Muscle layer of duodenum (tissue), 2 donors: Measurements from ENCODE around the gene OPRD1.
A peak's percentile ranks its signal among the peaks of the same experiment; 100 is the strongest.
"Not testable (repeated sequence)": the region's sequence is repeated elsewhere in the genome, so short reads cannot be mapped to it uniquely, and the experiment has no call there.

Source experiments
- H3K27ac ChIP-seq: one replicate; pipeline ENCODE4 v1.7.0; 2013; ENCODE audit warnings: mild to moderate bottlenecking, low read length
- H3K27me3 ChIP-seq: one replicate; pipeline ENCODE4 v1.7.0; 2013; ENCODE audit warnings: low read depth, mild to moderate bottlenecking, control low read depth, low read length
- H3K36me3 ChIP-seq, 2 donors: one replicate each; pipeline ENCODE4 v1.7.0; 2013; ENCODE audit warnings: low read length in 2 of 2, control low read depth in 1 of 2, mild to moderate bottlenecking in 1 of 2; ENCODE audit not compliant: insufficient read depth in 2 of 2, control insufficient read depth in 1 of 2
- H3K4me1 ChIP-seq, 2 donors: one replicate each; pipeline ENCODE4 v1.7.0; 2013; ENCODE audit warnings: low read length in 2 of 2, mild to moderate bottlenecking in 2 of 2, control low read depth in 1 of 2, moderate library complexity in 1 of 2; ENCODE audit not compliant: insufficient read depth in 2 of 2, control insufficient read depth in 1 of 2
- H3K4me3 ChIP-seq, 2 donors: one replicate each; pipeline ENCODE4 v1.7.0; 2013; ENCODE audit warnings: low read length in 2 of 2, low read depth in 1 of 2, mild to moderate bottlenecking in 1 of 2
- H3K9me3 ChIP-seq, 2 donors: one replicate each; pipeline ENCODE4 v1.7.0; 2013; ENCODE audit warnings: low read length in 2 of 2, control low read depth in 1 of 2, mild to moderate bottlenecking in 1 of 2; ENCODE audit not compliant: control insufficient read depth in 1 of 2
- donor health status: healthy.

The OPRD1 gene

DNA sequence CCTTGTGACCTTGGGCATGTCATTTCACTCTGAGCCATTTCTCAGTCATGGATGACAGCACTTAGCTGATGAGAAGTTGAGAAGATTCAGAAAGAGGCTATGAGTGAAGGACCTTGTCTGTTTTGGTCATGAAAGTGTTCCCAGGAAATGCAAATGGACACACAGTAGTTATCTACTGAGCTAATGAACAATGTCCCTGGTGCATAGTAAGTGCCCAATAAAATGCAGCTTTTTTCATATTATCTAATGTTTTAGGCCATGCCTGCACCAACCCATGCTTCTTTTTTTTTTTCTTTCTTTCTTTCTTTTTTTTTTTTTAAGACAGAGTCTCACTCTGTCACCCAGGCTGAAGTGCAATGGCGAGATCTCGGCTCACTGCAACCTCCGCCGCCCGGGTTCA lies 58.0 kb downstream of the OPRD1 start:
- Histone ChIP-seq H3K4me1 (no peaks in the 10 kb centered on the region), H3K27ac (no peak overlapping the region), H3K4me3 (no peak overlapping the region), H3K36me3 (no peaks in the 10 kb centered on the region), H3K27me3 (no peaks in the 10 kb centered on the region), H3K9me3 (no peaks in the 10 kb centered on the region)

DNA sequence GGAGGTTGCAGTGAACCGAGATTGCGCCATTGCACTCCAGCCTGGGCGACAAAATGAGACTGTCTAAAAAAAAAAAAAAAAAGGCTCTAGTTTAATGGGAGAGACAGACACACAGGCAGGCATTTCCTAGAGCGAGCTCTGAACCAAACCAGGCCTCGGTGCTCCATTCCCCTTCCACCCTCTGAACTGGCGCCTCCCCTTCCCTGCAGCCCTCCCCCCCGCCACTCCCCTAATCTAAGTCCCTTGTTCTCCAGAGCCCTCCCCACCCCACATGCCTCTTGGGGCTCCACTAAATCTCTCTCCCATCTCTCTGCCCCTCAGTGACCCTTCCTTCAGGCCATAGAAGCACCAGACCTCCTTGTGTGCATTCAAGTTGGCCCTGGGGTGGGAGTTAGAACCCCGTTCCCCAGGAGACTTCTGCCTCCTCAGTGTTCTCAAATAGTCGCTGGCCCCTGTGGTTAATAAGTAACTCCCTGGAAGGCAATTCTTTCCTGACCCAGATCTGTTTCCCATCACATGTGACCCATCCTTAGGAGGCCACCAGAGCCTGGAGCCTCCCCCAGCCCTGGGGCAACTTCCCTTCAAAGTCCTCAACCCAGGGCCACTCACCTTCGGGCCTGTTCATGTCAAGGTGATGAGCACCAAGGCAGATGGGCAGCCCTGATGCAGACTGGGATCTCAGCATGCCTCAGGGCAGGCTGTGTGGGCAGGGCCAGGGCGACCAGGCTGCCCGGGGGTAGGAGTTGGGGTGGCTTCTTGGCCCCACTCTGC lies 59.8 kb downstream of the OPRD1 start:
- no peak overlapping the region for H3K27ac ChIP-seq
- H3K4me1 ChIP-seq: no peaks in the 10 kb centered on the region
- no peaks in the 10 kb centered on the region for H3K36me3 ChIP-seq
- no peaks in the 10 kb centered on the region for H3K27me3 ChIP-seq
- no peaks in the 10 kb centered on the region for H3K9me3 ChIP-seq
- H3K4me3 ChIP-seq: no peak overlapping the region

DNA sequence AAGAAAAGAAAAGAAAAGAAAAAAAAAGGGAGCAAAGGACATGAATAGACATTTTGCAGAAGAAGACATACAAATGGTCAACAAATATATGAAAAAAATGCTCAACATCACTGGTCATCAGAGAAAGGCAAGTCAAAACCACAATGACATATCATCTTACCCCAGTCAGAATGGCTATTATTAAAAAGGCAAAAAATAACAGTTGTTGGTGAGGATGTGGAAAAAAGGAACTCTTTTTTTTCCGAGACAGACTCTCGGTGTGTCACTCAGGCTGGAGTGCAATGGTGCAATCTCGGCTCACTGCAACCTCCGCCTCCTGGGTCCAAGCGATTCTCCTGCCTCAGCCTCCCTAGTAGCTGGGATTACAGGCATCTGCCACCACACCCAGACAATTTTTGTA lies 63.2 kb downstream of the OPRD1 start:
- not testable (repeated sequence) for H3K4me3 ChIP-seq, H3K9me3 ChIP-seq, H3K4me1 ChIP-seq, H3K27ac ChIP-seq, H3K36me3 ChIP-seq, H3K27me3 ChIP-seq

DNA sequence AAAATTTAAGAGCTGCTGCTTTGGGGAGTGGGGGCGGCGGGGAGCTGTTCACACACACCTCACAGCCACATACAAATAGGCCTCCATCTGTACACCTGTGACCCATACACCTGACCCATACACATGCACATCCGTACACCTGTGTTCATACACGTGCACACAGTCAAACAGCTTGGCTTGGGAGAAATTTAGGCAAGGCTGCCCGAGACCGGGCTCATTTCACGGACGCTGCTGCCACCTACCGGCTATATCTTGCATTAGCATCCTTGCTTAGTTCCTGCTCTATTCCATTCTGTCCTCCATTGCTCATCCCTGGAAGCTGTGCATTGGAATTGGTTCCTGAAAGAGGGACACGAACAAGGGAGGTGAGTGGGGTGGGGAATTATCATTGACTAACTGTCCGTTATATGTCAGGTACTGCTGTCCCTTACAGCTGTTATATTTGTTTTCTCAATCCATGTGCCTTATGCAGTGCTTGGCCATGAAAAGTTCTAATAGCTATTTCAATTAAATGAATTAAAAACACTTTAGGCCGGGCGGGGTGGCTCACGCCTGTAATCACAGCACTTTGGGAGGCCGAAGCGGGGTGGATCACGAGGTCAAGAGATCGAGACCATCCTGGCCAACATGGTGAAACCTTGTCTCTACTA lies 65.3 kb downstream of the OPRD1 start:
- Histone ChIP-seq H3K4me1 (no peaks in the 10 kb centered on the region), H3K4me3 (no peak overlapping the region), H3K27me3 (no peaks in the 10 kb centered on the region), H3K27ac (no peak overlapping the region), H3K36me3 (no peaks in the 10 kb centered on the region), H3K9me3 (no peaks in the 10 kb centered on the region)

DNA sequence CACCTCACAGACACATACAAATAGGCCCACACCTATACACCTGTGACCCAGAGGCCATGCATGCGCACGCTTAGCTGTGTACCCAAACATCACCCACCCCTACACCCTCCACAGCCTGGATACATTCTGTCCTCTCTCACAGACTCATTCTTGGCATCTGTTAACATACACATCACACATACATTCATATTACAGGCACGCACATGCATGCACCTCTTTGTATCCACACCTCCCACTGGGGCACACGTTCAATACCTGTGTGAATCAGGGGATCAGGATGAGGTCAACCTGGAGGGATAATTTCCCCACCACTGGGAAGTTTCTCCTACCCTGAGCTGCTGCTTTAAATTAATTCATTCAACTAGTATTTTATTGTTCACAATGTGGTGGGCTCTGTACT lies 66.8 kb downstream of the OPRD1 start:
- Histone ChIP-seq H3K27ac (no peak overlapping the region), H3K27me3 (no peaks in the 10 kb centered on the region), H3K4me3 (no peak overlapping the region), H3K9me3 (no peaks in the 10 kb centered on the region), H3K36me3 (no peaks in the 10 kb centered on the region), H3K4me1 (no peaks in the 10 kb centered on the region)

DNA sequence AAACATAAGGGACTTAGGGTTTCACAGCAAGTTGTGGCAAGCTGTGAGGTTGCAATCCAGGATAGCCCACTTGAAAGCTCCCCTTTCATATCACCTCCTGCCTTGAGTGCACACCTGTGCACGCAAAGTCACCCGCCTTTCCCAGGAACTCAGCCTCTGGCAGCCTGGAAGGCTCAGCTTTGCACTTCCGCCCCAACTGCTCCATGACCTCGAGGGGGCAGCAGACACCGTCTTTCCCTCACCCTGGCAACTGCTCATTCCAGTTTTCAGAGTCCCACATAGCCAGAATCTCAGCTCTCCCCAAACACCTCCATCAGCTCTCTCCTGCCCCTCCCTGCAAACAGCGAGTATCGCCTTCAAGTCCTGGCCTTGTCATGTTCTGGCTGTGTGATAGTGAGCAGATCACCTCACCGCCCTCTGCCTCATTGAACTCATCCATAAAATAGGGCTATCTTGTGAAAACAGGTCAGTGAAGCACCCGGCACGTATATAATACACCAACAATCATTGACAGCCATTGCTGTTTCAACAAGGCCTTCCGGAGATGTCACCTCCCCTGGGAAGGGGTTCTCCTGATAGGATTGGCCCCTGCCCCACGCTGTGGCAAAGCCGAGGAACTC lies 70.1 kb downstream of the OPRD1 start:
- Histone ChIP-seq H3K4me3 (no peak overlapping the region), H3K36me3 (no peaks in the 10 kb centered on the region), H3K27ac (no peak overlapping the region), H3K9me3 (no peaks in the 10 kb centered on the region), H3K27me3 (no peaks in the 10 kb centered on the region), H3K4me1 (peaks cover 13% of the 10 kb centered on the region in 2 donors)

DNA sequence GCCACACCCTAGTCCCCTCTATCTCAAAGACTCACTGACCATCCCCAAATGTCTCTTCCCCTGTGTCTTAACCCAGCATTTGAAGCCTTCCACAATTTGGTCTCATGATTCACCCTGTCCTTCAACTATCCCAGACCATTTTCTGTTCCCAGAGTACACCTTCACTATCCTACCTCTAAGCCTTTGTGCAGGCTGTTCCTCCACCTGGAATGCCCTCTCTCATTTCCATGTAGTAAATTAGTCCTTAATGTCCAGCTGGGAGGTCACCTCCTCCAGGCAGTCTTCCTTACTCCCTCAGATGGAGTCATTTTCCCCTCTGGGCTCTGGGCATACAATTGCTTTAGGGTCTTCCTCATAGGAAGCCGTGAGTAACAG lies 71.3 kb downstream of the OPRD1 start:
- H3K27me3 ChIP-seq: no peaks in the 10 kb centered on the region
- peaks cover 13 to 18% of the 10 kb centered on the region in 2 donors for H3K4me1 ChIP-seq
- no peak overlapping the region for H3K4me3 ChIP-seq
- H3K36me3 ChIP-seq: no peaks in the 10 kb centered on the region
- no peak overlapping the region for H3K27ac ChIP-seq
- no peaks in the 10 kb centered on the region for H3K9me3 ChIP-seq

DNA sequence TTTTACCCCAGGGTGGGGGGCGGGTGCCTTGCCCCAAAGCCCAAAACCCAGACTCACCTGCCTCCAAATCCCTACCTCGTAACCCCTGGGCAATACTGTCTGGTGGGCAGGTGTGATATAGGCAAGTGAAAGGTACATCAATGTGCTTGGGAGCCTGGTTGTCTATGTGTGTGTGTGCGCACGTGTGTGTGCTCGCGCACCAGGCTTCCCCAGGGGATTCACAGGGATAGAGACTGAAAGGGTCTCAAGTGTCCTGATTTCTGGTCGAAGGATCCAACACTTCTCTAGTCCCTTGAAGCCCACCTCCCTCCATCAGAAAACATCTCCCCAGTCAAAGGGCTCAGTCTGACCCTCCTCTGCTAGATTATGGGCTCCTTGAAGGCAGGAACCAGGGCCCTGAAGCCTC lies 73.5 kb downstream of the OPRD1 start:
- H3K4me1 ChIP-seq: peaks cover 13 to 20% of the 10 kb centered on the region in 2 donors
- no peaks in the 10 kb centered on the region for H3K36me3 ChIP-seq
- no peak overlapping the region for H3K4me3 ChIP-seq
- no peaks in the 10 kb centered on the region for H3K27me3 ChIP-seq
- H3K9me3 ChIP-seq: no peaks in the 10 kb centered on the region
- no peak overlapping the region for H3K27ac ChIP-seq

DNA sequence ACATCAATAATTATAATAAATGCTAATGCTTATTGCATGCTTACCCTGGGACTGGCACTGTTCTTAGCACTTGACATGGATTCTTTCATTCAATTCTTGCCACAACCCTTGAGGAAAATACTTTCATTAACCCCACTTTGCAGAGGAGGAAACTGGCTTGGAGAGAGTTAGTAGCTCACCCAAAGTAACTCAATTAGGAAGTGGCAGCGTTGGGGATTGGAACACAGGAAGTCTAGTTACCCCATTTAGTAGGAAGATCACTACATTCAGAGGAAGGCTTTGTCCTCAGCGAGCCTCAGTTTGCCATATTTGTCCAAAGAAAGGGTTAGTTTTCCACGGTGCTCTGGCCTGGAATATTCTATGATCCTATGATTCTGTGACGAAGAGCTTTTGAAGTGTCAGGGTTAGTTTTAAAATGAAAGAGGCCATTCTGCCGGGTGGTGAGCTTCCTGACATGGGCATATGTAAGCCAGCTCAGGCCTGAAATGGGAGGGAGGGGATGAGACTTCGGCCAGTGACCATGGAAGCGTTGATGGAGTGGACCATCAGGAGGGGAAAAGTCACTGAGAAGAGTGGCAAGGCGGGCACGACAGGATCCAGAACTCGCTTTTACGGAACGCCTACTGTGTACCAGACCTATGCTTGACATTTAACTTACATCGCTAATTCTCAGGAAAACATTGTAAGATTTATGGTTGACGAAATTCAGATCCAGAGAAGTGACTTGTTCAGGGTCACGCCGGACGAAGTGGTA lies 74.2 kb downstream of the OPRD1 start:
- Histone ChIP-seq H3K27me3 (no peaks in the 10 kb centered on the region), H3K9me3 (no peaks in the 10 kb centered on the region), H3K27ac (no peak overlapping the region), H3K36me3 (no peaks in the 10 kb centered on the region), H3K4me1 (peaks cover 13 to 20% of the 10 kb centered on the region in 2 donors), H3K4me3 (peak overlapping the region; percentile 81 to 88)

DNA sequence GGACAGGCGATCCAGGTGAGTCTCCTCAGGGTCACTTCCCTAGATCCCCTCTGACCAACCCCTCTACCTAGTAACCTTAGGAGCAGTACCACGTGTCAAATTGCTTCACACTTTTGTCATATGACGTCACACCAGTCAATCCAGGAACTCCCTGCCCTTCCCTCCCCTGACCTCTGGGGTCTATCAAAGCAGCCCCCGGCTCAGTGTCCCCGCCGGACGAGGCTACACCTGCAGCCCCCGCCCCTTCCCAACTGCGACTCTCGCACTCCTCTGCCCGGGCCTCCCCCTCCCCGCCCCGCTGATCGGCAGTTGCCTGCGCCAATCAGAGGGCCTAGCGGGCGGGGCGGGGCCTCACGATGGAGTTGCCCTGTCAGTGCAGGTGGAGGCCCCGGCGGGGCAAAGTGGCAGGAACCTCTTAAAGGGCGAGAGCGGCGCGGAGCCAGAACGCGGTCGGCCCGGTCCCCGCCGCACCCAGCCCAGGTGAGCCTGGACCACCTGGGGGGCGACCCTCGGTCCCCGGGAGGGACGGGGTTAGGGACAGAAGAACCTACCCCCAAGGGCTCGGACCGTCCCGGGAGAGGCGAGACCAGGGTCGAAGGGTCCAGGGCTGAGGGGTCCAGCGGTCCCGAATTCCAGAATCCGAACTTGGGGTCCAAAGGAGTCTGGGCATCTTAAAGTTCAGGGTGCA lies 74.9 kb downstream of the OPRD1 start:
- H3K27ac ChIP-seq: peak overlapping the region; percentile 60
- H3K9me3 ChIP-seq: no peaks in the 10 kb centered on the region
- no peaks in the 10 kb centered on the region for H3K36me3 ChIP-seq
- H3K27me3 ChIP-seq: no peaks in the 10 kb centered on the region
- H3K4me3 ChIP-seq: peak overlapping the region; percentile 81 to 88
- peaks cover 13 to 20% of the 10 kb centered on the region in 2 donors for H3K4me1 ChIP-seq

DNA sequence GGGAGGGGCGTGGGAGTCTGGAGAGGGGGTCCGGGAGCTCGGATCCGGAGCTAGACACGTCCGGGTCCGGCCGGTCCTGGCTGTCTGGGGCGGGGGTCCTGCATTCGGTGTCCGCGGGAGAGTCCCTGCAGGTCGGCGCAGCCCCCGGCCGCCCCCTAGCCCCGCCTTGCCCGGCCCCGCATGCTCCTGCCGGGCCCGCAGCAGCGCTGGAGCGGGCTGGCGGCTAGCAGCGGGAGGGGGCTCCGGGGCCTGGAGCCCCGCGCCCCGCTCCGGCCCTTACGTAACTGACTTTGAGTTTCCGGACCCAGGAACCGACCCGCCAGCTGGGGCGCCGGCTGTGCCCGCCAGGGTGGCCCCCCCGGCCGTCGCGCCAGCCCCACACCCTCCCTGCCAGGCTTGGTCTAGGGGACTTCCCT lies 75.5 kb downstream of the OPRD1 start:
- Histone ChIP-seq H3K27ac (peak overlapping the region; percentile 60), H3K27me3 (no peaks in the 10 kb centered on the region), H3K4me3 (peak overlapping the region; percentile 81 to 88), H3K9me3 (no peaks in the 10 kb centered on the region), H3K4me1 (peaks cover 13 to 20% of the 10 kb centered on the region in 2 donors), H3K36me3 (no peaks in the 10 kb centered on the region)
